HG03521 (cell line): ENCODE results near the gene FZD8.
"Not testable (repeated sequence)": the region's sequence is repeated elsewhere in the genome, so short reads cannot be mapped to it uniquely, and the experiment has no call there.

Source experiments
- ATAC-seq: cut with Tn5 transposase; IDR thresholded peaks from one replicate; pipeline ENCODE4 v1.9.1; 2021; ENCODE audit warnings: mild to moderate bottlenecking, moderate library complexity; ENCODE audit not compliant: unreplicated experiment

The FZD8 gene, protein sequence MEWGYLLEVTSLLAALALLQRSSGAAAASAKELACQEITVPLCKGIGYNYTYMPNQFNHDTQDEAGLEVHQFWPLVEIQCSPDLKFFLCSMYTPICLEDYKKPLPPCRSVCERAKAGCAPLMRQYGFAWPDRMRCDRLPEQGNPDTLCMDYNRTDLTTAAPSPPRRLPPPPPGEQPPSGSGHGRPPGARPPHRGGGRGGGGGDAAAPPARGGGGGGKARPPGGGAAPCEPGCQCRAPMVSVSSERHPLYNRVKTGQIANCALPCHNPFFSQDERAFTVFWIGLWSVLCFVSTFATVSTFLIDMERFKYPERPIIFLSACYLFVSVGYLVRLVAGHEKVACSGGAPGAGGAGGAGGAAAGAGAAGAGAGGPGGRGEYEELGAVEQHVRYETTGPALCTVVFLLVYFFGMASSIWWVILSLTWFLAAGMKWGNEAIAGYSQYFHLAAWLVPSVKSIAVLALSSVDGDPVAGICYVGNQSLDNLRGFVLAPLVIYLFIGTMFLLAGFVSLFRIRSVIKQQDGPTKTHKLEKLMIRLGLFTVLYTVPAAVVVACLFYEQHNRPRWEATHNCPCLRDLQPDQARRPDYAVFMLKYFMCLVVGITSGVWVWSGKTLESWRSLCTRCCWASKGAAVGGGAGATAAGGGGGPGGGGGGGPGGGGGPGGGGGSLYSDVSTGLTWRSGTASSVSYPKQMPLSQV

DNA sequence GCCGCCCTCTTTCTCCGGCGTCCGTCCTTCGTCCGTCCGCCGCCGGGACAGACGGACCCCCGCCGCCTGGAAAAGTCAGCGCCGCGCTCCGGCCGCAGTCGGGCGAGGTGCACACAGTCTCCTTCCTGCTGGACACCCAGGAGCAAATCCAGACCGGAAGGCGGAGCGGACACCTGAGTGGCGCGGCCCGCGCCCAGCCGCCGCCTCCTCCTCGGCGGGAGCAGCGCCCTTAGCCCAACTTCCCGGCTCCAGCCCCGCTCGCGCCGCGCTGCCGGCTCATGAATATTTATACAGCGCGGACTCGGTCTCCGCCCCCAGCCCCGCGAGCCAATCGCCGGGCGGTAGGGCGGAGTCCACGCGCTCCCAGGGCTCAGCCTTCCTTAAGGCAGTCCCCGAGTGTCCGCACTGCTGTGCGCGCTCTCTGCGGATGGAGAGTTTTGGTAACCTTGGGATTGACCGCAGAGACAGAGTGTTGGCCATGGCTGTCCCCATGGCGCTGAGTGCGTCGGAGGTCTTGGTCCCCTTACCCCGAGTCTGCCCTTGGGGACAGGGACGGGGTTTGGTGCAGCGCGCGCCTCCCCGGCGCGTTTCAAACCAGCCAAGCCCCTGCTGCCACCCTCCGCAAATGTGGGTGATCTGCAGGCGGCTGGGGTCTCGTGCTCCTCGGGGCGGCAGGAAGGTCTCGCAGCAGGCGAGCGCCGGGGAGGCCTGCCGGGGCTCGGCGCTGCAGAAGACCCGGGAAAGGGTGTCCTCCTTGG, at the start of gene FZD8:
Gene FZD8, minus strand, starts transcription at position 262 of the 758 bp plus-strand sequence. CDS start 867 bp downstream, outside the sequence.
- peak; percentile 77 for ATAC-seq

DNA sequence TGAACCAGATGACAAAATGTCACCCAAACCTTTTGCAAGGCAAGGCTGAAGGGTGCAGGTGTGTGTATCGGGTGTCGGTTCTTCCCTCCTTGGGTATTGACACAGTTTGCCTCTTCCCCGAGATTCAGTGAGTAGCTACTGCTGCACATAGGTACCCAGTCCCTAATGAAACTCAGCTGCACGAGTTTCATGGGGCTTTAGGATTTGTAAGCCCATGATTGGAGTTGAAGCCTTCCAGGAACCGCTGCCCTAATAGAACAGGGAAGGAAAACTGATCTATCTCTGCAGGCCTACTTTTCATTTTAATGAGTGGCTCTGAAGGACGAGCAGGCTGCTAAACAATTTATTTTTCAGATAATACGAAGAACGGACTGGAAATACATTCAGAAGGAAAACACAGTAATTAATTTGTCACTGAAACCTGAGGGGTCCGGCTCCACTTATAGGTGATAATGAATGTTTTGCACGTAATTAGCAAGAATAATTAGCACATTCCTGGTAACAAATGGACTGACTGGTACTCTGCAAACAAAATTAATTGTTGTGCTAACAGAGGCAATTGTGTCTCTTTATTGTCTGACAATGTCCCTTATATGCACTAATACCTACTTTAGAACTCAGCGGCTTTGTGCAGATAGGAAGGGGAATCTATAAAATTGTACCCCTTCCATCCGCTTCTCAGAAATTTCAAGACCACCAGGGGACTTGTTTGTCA, 49.6 kb upstream of the FZD8 start:
- ATAC-seq = no peak

DNA sequence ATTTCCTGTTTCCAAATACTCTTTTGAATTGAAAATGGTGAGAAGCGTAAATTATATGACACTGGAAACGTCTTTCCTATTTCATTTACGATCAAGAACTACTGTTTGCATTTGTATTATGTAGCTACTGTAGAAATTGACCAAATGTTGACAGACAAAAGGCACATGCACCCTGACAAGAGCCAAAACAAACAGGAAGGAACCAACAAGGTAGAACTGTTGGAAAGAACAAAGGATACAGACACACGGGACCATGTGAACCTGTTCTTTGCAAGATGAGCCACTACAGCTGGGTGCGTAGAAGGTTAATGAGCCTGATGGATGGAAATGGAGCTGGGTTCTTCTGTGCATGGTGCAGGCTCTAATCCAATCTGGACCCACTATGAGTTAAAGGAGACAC, 48.4 kb upstream of the FZD8 start:
- no peak for ATAC-seq

DNA sequence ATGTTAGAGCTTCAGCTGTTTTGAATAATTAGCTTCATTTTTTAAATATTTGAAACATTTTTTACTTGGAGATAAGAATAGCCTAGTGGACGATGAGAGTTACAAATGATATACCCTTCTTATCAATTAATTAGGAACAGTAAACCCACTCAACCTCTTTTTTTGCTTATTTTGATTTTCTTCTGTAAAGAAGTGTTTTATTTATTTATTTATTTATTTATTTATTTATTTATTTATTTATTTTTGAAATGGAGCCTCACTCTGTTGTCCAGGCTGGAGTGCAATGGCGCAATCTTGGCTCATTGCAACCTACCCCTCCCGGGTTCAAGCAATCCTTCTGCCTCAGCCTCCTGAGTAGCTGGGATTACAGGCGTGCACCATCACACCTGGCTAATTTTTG, 43.8 kb upstream of the FZD8 start:
- not testable (repeated sequence) for ATAC-seq

DNA sequence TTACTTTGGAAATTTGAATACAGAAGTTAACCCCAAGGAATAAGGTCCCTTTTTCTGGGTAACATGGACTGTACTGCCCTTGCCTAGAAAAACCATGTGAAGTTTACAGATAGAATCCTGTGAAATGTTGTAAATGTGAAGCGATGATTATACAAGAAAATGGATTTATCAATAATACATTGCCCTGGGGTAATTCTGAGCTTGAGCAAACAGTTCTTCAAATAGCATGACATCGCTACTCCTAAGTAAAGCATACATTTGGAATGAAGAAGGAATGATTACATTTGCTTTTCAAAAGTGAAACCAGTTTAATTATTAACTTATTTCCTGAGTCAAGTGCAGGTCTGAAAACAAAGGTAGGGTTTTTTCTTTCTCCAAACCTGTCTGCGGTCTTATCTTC, 43.3 kb upstream of the FZD8 start:
- no peak for ATAC-seq

DNA sequence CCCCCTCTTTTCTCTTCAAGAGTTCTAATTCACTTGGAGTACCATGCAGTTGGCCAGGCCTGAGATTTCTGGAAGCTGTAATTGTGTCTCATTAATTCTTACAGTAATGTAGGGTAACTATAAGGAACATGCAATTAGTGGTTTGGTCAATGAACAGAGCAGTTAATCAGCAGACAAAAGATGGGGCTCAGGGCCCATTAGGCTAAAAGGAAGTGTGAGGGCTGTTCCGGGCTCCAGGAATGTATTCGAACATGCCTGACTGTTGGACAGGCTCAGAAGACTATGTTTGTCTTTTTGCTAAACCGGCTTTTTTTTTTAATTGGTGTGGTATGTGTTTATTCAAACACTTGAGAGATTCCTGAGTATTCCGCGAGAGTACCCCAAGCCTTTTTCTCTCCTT, 42.5 kb upstream of the FZD8 start:
- ATAC-seq = no peak

DNA sequence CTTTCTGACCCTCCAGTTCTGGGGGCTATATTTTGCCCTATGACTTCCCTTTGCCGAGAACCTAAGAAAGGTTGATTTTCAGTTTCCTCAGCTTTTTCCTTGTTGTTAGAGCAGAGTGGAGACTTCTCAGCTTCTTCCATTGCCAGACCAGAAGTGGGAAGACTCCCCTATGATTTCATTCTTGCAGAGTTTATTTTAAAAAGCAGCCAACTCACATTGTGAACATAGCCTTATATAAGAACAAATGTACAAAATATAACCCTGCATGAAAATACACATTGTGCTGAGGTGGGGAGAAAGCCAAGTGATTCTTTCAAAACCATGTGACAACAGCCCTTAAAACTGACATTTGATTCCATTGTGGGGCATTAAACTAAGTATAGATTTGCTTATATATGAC, 33.8 kb upstream of the FZD8 start:
- no peak for ATAC-seq

DNA sequence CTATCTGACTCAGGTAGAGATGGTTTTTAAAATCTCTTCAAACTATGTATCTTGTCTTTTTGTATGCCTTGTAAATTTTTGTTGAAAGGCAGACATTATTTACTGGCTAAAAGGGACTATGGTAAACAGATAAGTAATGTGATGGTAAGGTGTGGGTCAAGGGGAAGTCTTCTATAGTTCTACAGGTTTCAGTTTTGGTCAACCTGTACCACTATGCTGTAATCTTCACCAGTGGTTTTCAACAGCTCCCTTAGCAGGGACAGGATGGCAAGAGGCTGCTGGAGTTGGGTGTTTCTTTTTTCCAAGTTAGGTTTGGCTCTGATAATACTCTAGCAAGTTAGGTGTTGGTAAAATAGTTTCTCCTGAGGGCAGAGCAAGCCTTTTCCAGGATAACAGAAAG, 32.7 kb upstream of the FZD8 start:
- no peak for ATAC-seq

DNA sequence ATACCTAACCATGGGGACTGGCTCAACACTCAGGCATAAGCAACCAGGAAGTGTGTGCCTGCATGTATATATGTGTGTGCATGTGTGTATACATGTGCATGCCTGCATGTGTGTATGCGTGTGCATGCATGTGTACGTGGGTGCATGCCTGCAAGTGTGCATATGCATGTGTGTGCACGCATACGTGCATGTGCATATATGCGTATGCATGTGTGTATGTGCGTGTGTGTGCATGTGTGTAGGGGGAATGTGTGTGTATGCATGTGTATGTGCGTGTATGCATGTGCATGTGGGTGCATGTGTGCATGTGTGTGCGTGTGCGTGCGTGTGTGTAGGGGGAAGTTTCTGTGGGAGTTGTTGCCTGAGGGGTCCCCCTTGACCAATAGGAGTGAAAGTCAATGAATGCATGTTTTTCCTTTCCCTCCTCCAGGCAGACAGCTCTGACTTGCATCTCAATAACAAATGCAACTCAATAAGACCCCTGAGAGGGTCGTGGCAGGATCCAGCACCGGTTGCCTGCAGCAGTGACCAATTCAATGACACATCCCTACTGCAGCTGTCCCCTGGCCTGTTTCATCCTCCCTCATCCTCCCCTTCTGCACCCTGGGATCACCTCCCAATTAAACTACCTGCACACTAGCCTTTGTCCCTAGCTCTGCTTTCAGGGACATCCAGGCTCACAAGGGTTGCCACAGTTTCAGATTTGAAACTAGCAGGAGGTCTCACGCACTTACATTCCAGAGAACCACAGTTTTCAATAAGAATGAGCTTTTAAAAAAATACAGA, 27.0 kb upstream of the FZD8 start:
- no peak for ATAC-seq

DNA sequence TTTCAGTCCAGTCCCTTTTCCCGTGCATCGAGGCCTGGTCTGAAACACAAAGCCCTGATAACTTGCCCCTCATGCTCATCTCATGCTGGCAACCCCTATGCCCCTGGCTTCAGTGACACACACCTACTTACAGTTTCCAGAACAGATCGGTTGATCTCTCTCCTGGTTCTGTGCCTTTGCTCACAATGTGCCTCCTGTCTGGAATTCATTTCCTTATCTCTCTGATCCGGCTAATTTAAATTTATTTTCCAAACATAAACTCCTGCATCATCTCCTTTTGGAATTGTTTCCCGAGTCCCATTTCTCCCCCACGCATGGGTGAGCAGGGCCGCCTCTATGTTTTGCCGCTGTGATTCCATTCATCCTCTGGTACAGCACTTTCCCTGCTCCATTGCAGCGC, 25.9 kb upstream of the FZD8 start:
- no peak for ATAC-seq

DNA sequence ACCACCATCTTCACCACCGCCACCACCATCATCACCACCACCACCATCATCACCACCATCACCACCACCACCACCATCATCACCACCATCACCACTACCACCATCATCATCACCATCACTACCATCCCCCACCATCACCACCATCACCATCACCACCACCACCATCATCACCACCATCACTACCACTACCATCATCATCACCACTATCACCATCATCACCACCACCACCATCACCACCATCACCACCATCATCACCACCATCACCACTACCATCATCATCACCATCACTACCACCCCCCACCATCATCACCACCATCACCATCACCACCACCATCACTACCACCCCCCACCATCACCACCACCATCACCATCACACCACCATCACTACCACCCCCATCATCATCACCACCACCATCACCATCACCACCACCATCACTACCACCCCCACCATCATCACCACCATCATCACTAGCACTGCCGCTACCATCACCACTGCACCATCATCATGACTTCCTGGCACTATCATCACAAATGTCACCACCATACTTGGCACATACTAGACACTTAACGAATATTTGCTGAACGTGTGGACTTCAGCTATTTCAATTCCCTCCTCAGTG, 25.3 kb upstream of the FZD8 start:
- ATAC-seq = no peak

DNA sequence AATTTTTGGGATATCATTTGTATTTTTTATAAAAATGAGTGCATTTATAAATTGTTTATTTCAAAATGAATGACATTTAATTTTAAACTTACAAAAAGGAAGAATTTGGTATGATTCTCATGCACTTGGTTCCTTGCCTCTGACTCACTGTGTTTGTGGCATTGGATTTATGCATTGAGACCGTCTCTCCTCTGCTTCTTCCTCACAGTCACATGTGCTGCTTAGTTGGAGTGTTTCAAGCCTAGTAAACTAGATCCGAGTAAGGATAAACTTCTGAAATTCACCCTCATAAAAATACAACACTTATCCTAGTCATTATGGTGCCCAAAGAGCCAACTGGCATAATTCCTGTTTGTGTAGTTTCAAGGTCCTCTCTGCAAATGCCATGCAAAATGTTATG, 19.1 kb upstream of the FZD8 start:
- no peak for ATAC-seq

DNA sequence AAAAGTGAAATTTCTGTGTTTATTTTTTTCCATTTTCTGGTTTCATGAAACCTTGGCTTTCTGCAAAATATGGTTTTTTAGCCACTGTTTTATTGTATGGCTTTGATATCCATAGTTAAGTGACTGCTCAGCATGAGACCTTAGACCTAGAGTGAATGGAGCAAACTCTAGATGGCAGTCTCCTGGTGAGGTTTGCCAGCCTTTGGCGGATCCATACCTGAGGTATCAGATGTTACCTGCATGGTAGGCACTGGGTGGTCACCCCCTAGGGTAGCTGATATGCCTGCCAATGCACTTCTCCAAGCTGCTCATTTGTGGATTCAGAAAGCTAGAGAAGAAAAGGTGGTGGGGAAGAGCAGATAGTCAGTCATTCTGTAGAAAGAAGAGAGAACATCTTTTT, 17.4 kb upstream of the FZD8 start:
- ATAC-seq = no peak

DNA sequence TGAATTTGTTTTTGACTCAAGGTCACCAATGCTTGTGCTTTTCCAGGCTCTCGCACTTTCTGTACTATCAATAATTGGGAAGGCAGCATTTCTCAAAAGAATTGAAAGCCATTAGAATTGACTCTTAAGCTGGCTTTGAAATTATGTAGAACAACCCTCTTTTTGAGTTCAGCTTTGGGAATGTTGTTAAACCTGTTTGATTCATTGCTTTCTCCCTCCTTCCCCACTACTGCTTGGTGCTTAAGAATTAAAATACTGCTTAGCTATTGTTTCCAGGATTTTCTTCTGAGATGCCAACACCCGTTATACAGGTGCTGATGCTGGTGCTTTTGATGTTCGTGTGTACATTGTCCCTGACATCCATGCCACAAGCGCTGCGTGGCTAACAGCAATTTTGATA, 15.5 kb upstream of the FZD8 start:
- ATAC-seq = no peak

DNA sequence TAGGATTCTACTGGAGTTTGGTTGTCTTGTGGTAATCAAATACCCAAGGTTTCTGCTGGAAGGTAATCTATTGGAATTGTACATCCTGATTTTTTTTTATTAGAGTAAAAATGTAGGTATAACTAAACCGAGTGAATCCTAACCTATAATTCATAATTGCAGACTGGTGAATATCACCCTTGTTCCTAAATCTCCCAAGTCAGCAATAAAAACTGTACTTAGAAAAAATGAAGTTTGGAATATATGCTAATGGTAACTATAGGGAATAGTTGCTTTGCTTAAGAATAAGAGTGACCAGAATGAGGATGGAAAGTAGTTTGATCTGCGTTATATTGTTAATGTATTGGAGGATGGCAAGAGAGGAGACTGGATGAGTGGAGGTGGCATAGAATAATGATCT, 10.7 kb upstream of the FZD8 start:
- no peak for ATAC-seq

DNA sequence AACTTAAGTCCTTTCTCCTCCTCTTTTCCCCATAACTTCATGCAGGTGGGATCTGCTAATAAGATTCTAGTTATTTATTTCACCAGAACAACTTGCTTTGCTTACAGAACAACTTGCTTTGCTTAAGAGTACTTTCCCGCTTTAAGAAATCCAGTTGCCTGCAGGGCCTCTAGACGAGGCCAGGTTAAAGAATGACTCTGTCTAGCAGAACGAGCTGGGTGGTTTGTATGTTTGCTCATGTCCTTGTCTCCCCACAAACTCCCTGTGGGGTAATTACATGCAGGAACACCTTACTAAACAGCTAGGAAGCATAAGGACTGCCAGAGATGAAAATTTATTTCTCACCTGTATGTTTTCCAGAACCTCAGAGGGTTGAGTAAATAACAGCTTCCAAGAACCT, 8.8 kb upstream of the FZD8 start:
- no peak for ATAC-seq

DNA sequence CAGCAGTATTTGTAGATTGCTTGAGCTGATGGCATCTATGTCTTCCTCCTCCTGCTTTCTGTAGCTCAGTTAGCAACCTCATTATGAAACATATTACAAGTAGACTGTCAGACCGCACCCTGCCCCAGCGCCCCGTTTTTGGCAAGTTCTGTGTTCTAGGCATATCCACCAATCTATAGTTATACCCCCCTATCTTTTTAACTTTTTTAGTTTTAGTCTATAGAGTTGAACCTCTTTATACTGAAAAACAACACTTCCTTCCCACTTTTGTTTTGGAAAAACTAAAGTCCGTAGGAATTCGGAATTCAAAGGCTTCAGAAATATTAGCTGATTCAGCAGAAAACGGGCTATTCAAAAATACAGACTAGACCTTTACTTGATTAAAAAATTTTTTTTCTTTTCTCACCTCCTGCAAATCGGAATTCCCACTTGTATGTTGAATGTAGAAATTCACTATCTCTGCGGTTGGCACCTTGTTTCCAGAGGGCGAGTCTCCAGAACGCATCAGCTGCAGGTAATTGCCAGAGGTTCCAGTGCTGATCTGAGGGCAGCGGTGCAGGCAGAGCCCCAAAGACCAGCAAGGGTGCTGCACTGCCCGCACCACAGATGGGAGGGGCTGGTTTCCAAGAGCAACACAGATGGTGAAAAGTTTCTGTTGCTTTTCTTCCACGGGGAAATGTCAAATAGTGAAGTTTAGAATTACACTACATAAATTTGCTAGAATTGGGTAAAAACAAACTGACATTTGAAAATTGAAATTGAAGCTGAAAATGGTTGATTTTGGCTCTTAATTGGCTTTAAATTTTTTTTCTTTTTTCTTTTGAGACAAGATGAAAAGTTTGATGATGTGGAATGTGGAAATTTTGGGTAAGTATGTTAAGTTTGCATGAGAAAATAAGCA, 2.2 kb upstream of the FZD8 start:
- ATAC-seq = no peak

DNA sequence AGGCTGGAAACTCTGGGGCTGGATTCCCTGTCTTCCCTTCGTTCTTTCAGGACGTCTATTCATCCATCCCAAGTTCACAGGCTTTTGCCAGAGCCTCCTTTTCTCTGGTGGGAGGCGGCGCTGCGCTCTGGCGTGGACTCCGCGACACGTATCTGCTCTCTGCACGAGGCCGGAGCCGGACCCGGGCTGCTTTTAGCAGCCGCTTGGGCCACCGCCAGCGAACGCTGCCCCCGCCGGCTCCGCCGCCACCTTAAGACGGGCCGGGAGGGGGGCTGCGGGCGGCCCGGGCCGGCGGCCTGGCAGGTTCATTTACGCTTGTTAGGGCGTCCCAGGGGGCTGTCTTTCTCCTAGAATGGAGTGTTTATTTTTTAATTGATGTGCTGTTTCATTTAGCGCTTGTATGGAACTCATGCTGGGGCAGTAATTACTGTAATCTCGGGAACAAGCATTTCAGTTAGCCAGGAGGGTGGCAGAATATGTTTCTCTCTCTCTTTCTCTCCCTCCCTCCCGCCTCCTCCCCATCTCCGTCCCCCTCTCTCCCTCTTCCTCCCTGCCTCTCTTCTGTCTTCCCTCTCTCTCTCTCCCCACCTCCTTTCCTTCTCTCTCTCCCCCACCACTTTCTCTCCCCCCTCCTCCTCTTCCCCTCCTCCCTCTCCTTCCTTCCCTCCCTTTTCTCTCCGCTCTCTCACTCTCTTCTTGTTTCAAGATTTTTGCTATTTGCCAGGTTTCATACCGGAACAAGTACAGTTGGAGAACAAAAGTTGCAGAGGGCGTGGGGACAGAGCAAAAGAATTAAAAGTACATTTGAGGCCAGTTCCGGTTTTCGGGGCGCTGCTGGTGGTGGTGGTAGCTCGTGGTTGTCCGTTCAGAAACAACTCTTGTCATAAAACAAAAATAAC, 1.3 kb upstream of the FZD8 start:
- ATAC-seq = no peak
